H1 (cell line): ENCODE measurements around the gene FREM1. TPM values are rescaled to one million over a fixed set of nuclear protein-coding genes. Genes with fewer than 3 reads are reported as not detected.

Experiments used
- HDAC6 ChIP-seq: IDR thresholded peaks from one replicate; pipeline ENCODE4 v1.7.1; 2012; ENCODE audit warnings: low read depth, mild to moderate bottlenecking, inconsistent platforms, low read length, moderate library complexity
- POLR2A ChIP-seq, 2 experiments: IDR thresholded peaks; 1 replicate in 1 of 2; 2 replicates in 1 of 2; pipeline ENCODE4 v1.6.1; 2011; ENCODE audit warnings: low read depth in 2 of 2, low read length in 2 of 2, mild to moderate bottlenecking in 2 of 2; ENCODE audit errors: control extremely low read depth in 1 of 2
- ZNF274 ChIP-seq: IDR thresholded peaks from 2 replicates; pipeline ENCODE4 v1.7.0; 2012; ENCODE audit warnings: low read length, borderline replicate concordance; ENCODE audit errors: extremely low read depth
- polyA plus RNA-seq, 7 experiments: library from polyadenylated mRNA; depleted of rRNA in 3 of 7; stranded (reverse) in 5 of 7; unstranded in 2 of 7; fragments of >200 nt in 5 of 7; fragments of 200-250 nt in 2 of 7; gene quantifications; 1 replicate in 5 of 7; 2 replicates in 1 of 7; 4 replicates in 1 of 7; pipeline versions ENCODE4 v1.2.1 to v1.2.3, GENCODE V29; 2011 to 2013; ENCODE audit warnings: missing spikeins in 2 of 7, mixed read lengths in 2 of 7
- total RNA-seq: library from RNA; stranded (reverse); fragmentation: NEBNext Ultra II Directional; extraction: Animal tissue kit (Norgen Biotek cat#: 25700); gene quantifications from 2 replicates; pipeline ENCODE4 v1.2.1, GENCODE V29; 2021
- TF ChIP-seq, protein P1 (sequence below): fragments of 300-600 bp; sonication (generic); IDR thresholded peaks from 2 replicates; pipeline ENCODE4 v1.7.1; 2012; ENCODE audit warnings: low read length, moderate library complexity, mild to moderate bottlenecking, inconsistent platforms; ENCODE audit not compliant: insufficient replicate concordance
- TF ChIP-seq, protein P2 (sequence below): IDR thresholded peaks from 2 replicates; pipeline ENCODE4 v1.6.1; 2012; ENCODE audit warnings: inconsistent platforms
- TF ChIP-seq, protein P3 (sequence below): IDR thresholded peaks from 2 replicates; pipeline ENCODE4 v1.6.1; 2011; ENCODE audit warnings: low read length, improper control_type of control experiment

FREM1 gene
- total and polyA plus RNA-seq, 2 of the 8 experiments (the other 6 are each of a cell fraction or from before 2014, with no cell fraction given): 2.6 to 3.1 TPM

DNA sequence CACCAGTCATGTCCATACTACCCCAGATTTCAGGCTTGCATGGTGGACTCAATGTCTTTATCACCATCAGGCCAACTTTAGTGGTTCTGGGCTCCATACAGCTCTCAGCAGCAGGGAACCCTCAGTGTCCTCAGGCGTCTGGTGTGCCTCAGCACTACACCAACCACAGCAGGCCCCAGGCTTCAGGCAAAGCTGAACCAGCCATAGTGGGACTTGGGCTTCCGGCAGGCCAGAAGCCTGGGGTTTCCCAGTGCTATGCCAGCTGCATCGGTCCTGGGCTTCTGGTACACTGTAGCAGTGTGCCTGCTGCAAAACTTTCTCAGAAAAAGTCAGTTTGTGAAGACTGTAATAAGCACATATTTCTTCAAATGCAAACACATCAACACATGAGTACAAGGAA lies 205.9 kb downstream of the FREM1 start (continued):
- TF ChIP-seq, protein P1, sequence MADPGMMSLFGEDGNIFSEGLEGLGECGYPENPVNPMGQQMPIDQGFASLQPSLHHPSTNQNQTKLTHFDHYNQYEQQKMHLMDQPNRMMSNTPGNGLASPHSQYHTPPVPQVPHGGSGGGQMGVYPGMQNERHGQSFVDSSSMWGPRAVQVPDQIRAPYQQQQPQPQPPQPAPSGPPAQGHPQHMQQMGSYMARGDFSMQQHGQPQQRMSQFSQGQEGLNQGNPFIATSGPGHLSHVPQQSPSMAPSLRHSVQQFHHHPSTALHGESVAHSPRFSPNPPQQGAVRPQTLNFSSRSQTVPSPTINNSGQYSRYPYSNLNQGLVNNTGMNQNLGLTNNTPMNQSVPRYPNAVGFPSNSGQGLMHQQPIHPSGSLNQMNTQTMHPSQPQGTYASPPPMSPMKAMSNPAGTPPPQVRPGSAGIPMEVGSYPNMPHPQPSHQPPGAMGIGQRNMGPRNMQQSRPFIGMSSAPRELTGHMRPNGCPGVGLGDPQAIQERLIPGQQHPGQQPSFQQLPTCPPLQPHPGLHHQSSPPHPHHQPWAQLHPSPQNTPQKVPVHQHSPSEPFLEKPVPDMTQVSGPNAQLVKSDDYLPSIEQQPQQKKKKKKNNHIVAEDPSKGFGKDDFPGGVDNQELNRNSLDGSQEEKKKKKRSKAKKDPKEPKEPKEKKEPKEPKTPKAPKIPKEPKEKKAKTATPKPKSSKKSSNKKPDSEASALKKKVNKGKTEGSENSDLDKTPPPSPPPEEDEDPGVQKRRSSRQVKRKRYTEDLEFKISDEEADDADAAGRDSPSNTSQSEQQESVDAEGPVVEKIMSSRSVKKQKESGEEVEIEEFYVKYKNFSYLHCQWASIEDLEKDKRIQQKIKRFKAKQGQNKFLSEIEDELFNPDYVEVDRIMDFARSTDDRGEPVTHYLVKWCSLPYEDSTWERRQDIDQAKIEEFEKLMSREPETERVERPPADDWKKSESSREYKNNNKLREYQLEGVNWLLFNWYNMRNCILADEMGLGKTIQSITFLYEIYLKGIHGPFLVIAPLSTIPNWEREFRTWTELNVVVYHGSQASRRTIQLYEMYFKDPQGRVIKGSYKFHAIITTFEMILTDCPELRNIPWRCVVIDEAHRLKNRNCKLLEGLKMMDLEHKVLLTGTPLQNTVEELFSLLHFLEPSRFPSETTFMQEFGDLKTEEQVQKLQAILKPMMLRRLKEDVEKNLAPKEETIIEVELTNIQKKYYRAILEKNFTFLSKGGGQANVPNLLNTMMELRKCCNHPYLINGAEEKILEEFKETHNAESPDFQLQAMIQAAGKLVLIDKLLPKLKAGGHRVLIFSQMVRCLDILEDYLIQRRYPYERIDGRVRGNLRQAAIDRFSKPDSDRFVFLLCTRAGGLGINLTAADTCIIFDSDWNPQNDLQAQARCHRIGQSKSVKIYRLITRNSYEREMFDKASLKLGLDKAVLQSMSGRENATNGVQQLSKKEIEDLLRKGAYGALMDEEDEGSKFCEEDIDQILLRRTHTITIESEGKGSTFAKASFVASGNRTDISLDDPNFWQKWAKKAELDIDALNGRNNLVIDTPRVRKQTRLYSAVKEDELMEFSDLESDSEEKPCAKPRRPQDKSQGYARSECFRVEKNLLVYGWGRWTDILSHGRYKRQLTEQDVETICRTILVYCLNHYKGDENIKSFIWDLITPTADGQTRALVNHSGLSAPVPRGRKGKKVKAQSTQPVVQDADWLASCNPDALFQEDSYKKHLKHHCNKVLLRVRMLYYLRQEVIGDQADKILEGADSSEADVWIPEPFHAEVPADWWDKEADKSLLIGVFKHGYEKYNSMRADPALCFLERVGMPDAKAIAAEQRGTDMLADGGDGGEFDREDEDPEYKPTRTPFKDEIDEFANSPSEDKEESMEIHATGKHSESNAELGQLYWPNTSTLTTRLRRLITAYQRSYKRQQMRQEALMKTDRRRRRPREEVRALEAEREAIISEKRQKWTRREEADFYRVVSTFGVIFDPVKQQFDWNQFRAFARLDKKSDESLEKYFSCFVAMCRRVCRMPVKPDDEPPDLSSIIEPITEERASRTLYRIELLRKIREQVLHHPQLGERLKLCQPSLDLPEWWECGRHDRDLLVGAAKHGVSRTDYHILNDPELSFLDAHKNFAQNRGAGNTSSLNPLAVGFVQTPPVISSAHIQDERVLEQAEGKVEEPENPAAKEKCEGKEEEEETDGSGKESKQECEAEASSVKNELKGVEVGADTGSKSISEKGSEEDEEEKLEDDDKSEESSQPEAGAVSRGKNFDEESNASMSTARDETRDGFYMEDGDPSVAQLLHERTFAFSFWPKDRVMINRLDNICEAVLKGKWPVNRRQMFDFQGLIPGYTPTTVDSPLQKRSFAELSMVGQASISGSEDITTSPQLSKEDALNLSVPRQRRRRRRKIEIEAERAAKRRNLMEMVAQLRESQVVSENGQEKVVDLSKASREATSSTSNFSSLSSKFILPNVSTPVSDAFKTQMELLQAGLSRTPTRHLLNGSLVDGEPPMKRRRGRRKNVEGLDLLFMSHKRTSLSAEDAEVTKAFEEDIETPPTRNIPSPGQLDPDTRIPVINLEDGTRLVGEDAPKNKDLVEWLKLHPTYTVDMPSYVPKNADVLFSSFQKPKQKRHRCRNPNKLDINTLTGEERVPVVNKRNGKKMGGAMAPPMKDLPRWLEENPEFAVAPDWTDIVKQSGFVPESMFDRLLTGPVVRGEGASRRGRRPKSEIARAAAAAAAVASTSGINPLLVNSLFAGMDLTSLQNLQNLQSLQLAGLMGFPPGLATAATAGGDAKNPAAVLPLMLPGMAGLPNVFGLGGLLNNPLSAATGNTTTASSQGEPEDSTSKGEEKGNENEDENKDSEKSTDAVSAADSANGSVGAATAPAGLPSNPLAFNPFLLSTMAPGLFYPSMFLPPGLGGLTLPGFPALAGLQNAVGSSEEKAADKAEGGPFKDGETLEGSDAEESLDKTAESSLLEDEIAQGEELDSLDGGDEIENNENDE: no peak
- TF ChIP-seq, protein P2, sequence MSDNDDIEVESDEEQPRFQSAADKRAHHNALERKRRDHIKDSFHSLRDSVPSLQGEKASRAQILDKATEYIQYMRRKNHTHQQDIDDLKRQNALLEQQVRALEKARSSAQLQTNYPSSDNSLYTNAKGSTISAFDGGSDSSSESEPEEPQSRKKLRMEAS: no peak
- no peak for TF ChIP-seq ZNF274
- TF ChIP-seq, protein P3, sequence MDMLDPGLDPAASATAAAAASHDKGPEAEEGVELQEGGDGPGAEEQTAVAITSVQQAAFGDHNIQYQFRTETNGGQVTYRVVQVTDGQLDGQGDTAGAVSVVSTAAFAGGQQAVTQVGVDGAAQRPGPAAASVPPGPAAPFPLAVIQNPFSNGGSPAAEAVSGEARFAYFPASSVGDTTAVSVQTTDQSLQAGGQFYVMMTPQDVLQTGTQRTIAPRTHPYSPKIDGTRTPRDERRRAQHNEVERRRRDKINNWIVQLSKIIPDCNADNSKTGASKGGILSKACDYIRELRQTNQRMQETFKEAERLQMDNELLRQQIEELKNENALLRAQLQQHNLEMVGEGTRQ: no peak
- TF ChIP-seq POLR2A (IDR thresholded peaks at IDR 0.05; ENCODE audit: control extremely low read depth in 1 of 2, low read depth in 2 of 2, low read length in 2 of 2): no peak
- TF ChIP-seq HDAC6: no peak
- TF ChIP-seq, all 59 proteins: peak for 0
